ENCODE results near the gene PCDH1.

Gene PCDH1

DNA sequence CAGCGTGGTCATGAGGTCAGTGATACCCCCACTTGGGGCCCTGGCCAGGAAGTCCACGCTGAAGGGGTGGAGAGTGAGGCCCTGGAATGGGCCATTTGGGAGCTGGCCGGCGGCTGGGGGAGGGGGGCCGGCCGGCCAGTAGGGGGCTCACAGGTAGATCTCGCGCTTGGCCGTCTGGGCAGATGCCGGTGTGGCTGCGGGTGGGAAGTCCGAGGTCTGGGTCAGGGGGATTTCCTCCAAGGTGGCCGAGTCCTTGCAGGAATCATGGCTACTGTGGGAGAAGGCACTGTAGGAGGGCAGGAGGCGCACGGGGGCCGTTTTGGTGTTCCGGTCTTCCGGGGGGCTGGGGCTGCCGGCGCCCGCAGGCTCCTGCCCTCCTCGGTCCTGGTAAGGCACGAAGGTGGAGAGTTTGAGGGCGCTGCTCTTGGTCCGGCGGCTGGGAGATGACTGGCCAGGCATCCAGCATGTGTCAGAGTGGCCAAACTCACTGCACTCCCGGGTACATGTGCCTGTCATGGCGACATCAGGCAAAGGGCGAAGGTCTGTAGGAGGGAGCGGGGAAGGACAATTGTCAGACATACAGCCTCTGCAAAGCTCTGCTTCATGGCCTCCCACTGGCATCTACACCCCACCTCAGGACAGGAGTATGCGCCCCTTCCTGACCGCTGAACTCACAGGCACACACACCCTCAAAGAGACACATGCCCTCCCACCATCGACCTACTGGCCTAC, 24.1 kb downstream of the PCDH1 start:
- DNase-seq (ENCODE audit: low spot score): no peak

DNA sequence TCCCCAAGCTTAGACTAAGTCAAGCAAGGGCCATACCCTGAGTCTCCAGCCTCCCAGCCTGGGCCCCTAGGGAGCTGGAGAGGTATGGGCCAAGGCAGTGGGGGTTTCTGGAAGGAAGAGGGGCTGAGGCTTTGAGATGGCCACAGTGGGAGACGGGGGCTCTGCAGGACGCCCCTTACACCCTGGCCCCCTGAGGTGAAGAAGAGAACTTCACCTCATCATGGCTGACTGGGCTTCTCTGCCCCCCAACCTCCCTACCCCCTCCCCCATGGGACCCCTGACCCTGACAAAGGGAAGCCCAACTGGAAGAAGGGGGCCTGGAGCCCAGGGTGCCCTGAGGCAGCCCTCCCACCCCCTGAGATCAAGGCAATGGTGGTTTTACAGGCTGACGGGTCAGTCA, 25.8 kb downstream of the PCDH1 start:
- no peak for DNase-seq (ENCODE audit: low spot score)

DNA sequence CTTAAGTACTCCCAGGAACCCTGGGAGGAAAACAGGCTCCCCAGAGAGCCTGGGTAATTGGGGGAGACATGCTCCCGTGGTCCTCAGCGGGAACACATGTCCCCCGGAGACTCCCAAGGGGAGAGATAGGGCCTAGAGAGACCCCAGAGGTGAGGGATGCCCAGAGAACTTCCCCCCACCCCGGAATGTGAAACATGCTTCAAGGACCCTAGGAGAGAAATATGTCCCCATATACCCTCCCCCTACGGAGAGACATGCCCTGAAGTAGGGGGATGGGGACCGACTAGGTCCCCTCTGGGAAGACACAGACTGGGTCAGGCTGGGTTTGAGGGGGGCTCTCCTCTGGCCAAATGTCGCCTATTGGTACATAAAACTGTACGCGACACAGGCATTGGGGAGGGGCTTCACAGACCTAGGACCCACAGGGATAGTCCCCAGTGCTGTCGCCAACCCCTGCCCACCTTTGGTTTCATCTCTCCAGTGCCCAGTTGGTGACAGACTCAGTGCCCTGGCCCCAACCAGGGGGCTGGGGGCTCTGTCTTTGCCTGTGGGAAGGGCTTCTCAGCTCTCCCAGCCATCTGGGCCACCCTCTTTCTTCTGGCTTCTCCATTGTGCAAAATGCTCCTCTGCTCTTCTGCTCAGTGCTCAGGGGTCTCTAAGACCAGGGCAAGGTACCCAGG, 26.9 kb downstream of the PCDH1 start:
- no peak for DNase-seq (ENCODE audit: low spot score)

DNA sequence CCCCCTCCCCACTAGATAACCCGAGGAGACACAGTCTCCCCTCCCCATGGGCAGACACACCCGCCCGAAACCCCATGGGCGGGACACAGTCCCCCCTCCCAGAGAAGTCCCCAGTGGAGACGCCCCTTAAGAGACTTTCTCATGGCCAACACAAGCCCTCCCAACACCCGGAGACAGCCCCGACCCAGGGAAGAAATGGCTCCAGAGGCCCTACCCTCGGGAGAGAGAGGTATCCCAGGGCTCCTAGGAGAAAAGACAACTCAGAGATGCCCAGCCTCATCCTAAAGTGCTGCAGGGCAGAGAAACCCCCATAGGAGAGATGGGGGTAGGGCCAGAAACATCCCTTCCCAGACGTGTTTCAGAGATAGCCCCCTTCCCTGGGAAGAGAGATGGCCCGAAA, 27.4 kb downstream of the PCDH1 start:
- no peak for DNase-seq (ENCODE audit: low spot score)

DNA sequence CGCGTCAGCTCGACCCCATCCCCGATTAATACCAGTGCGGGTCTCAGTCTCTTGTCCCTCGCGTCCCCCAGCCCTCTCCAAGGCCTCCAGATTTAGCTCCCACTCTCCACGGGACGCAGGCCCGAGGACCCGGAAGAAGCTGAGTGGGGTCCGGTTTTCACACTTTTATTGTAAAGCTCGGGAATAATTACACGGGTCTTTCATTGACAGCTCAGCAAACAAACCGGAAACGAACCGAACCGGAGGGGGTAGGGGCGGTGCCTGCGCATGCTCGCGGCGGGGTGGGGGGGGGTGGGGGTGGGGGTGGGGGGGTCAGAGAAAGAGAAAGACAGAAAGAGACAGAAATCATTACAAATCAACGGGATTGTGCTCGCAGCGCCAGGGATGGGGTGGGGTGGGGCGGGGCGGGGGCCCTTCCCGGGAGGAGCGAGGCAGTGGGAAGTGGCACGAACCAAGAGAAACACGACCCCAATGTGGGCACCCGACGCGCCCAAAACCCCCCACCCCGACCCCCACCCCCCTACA, 27.9 kb downstream of the PCDH1 start:
- DNase-seq (ENCODE audit: low spot score): peak; percentile 68

DNA sequence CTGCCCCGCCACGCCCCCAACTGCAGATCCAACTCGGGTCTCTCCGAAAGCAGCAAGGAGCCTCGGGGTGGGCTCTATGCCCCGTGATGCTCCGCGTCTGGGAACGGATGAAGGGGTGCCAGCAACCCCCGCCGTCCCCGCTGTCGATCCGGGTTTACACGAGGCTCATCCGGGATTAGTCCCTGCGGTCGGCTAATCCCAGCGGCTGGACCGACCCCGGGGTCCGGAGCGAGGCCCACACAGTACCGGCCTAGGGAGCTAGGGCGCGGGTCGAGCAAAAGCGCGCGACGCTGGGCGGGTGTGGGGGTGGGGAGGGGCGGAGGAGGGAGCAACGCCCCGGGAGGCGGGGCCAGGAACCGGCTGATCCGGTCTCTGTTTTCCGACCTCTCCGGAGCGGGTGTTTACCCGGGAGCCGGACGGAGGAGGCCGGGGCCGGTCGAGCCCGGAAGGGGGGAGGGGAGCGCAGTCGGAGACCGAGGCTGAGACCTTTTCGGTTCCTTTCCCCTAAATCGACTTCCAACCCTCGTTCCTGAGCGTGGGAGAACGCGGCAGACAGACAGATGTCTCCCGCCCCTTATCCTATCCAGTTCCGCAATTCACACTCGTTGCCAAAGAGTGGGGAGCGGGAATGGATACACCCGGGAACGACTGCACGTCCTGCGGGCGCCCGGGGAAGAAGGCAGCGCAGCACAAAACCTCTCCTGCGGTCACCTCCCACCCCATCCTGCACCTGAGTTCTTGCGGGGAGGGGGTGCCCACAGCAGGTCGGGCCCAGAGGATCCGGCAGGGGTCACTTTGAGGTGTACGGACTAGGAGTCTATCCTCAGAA, 28.6 kb downstream of the PCDH1 start:
- peak; percentile 89 for DNase-seq (ENCODE audit: low spot score)

DNA sequence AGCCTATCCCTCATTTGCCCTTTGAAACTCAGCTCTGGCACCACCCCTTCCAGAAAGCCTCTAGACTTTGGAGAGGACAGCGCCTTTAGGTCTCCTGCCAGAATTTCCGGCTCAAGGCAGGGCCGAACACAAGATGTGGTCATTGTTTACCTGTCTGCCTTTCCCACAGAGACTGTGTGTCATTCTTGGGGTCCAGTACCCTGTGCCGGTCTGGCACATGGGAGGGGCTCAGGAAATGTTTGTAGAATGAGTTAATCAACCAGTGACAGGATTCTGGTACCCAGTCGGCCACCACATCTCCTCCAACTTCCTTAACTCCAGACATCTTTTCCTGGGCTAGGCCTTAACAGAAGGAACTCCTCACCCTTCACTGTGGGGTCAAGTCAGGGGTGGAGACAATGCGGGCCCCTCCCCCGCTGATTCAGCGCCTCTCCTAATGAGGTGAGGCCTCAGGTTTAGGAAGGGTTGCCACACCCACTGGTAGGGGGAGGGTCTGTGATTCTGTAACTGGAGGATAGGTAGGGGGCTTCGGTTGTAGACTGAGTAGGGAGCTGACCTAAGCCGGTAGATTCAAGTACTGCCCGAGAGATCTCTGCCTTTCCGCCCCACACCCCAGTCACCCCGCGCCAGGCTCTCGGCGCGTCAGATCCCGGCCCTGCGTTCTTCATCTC, 29.3 kb downstream of the PCDH1 start:
- no peak for DNase-seq (ENCODE audit: low spot score)

DNA sequence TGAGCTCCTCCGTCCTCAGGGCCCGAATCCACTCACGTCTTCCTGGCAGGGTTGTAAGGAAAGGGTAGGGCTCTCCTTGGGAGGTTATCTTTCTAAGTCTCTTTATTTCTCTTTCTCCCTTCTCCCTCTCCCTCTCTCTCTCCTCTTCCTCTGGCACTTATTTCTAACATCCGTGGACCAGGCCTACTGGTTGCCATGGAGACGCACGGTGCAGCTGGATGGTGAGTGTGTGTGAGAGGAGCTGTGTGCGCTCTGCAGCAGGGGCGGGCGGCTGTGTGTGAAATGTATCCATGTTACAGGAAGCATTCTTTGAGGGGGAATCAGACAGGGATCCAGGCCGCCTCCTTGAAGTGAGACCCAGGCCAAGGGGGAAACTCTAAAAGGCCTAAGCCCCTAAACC, 32.2 kb downstream of the PCDH1 start:
- peak; percentile 87 for DNase-seq (ENCODE audit: low spot score)

DNA sequence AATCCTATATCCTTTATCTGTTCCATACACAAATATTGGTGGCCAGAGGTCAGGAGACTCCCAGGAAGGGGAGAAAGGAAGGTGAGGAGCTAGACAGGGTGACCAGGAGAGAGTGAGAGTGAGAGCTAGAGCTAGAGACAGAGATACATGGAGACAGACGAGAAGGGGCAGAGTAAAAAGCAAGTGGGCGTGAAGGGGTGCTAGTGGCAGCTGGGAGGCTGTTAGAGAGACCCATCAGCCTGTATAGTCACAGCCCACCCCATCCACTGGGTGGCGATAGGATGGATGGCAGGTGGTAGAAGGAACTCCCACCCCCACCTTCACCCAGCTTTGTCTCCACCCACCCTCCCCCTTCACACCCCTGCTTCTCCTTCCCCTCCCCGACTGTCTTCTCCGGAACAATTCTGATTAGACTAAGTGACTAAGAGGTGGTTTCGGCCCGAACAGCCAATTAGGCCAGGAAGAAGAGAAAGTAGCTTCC, 32.8 kb downstream of the PCDH1 start:
- no peak for DNase-seq (ENCODE audit: low spot score)

DNA sequence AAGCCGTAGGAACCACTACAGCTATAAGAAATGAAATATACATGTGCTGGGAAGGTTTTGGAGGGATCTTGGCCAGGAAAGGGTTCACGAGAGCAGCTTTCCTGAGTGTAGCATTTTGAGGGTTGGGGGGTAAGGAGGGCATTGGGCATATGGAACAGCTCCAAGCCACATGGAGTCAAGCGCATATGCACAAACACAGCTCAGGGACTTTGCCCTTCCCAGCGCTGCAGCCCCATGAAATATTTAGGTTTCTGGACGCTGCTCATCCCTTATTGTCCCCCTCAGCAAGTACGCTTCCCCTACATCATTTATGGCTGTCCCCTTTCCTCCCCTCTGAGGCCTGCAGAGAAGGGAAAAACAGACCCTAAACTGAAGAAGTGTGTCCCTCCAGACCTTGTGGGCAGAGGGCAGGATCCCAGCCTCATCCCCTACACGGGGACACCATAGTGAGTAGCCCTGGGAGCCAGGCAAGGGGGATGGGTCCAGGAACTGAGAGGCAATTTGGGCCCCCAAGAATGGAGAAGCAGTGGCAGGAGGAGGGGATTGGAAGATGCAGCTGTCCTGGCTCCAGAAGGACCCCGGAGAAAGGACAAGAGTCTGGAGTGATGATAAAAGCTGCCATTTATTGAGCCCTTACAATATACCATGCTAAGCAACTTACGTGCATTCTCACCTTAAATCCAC, 33.7 kb downstream of the PCDH1 start:
- DNase-seq (ENCODE audit: low spot score): no peak

DNA sequence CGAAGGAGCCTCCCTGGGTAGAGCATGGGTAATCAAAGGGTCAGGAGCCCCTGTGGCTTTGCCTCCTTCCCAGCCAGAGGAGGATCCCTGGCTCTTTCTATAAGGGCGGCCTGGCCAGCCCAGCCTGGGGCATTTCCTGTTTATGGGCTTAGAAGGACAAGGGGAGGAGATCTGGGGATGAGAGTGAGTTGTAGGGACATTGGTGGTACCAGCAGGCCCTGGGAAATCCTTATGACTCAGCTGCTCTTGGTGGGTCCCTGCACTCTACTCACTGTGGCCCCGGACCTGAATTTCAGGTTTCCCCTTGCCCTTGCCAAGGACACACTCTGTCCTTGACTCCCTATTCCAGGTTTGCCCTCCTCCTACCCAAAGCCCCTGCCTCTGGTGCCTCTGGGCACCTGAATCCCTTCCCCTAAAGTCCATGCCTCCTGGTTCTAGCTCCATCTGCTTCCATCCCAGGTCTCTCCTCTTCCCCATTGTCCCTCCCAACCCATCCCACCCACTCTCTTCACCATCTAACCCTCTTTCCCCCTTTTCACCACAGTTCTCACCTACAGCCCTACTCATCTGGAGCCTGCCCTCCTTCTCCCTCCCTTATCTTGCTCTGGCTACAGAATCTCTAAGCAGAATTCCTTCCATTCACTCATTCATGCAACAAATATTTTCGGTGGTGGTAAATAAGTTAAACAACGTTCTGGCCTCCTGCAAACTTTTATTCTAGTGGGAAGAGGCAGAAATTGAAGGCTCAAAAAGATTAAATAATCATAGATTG, 34.9 kb downstream of the PCDH1 start:
- no peak for DNase-seq (ENCODE audit: low spot score)

DNA sequence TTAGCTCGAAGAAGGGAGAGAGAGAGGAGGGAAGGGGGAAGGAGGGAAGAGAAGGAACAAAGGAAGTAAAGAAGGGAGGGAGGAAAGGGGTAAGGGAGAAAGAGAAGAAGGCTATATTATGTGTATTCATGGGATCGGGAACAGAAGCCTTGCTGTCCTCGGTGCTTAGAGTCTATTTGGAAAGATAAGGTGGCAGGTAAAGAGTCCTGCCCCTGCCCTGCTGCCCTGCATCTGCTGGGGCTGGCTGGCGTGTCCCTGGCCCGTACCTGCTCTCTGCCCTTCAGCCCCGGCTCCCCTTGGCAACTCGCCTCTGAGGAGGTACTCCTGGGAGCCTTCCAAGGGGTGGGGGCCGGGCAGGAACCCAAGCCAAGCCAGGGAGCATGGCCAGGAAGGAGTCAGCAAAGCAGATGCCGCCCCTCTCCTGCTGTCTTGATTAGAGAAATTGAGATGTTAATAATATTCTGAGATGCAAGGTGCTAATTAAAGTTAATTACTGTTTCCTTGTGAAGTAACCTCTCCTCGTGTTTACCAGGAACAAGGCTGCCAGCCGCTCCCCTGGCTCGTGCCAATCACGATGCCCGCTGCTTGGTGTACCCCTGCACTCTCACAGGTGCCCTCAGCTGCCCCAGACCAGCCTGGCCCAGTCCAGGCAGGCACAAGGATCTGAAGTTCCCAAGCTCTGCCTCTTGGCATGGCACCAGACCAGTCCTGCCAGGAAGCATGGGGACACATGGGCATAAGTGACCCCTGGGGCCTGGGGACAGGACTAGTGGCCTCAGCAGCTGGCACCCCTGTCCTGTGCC, 36.6 kb downstream of the PCDH1 start:
- no peak for DNase-seq (ENCODE audit: low spot score)

DNA sequence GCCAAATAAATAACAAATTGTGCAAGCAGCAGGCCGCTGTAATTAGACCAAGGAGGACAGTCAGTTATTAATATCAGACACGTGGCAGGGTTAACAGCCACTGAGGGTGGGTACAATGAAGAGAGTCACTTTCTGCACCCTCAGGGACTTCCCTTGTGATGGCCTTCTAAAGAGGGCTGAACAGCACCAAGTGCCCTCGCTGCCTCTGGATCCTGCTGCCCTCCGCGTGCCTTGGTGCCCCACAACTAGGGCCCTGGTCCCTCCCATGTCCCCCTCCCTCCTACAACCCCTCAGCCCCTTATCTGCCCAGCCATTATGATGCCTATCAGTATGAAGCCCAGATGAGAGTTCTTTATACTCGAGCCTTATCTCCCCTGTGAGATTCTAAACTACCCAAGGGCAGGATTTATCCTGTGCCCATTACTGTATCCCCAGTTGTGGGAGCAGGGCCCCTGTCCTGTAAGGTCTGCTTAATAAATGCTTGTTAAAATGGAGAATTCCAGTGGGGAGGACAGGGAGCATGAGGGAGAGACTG, 37.3 kb downstream of the PCDH1 start:
- DNase-seq (ENCODE audit: low spot score): no peak

DNA sequence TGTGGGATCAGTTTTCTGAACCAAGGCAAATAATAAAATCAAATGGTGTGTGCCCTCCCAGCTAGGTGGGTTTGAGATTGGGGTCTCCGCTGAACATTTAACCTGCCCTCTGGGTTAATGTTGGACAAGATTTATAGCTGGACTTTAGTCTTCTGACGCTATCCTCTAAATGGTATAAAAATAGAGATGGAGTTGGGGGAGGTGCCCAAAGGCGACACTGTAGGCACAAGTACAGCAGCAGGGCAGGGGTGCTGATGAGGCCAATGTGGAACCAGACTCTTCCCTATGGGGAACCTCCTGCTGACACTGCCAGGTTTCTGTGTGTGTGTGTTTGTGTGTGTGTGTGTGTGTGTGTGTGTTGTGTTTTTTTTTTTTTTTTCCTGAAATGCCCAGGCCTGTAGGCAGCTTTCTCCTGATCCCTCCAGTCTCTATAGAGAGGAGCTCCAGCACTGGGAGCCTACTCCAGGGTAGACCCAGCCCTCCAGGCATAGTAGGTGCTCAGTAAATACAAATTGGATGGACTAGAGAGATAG, 37.9 kb downstream of the PCDH1 start:
- no peak for DNase-seq (ENCODE audit: low spot score)

DNA sequence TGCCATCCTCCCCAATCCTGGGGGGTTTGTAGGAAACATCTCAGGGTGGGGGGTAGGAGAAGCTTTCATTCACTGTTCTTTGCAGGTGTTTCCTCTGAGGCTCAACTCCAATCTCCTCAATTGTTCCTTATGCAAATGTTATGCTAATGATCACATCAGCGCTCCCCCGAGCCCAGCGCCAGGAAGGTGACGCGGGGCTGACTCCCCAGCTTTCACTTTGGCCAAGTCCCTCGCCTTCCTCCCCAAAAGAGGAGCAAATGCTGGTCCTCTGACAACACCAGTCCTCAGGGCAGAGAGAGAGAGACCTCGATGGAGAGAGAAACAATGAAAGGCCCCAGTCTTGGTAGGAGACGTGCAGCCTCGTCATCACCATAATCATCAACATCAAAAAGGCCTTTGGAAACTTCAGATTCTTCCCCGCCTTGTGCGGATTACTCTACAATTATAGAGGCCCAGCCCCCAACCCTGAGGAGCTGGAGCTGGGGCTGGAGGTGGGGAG, 39.1 kb downstream of the PCDH1 start:
- no peak for DNase-seq (ENCODE audit: low spot score)

DNA sequence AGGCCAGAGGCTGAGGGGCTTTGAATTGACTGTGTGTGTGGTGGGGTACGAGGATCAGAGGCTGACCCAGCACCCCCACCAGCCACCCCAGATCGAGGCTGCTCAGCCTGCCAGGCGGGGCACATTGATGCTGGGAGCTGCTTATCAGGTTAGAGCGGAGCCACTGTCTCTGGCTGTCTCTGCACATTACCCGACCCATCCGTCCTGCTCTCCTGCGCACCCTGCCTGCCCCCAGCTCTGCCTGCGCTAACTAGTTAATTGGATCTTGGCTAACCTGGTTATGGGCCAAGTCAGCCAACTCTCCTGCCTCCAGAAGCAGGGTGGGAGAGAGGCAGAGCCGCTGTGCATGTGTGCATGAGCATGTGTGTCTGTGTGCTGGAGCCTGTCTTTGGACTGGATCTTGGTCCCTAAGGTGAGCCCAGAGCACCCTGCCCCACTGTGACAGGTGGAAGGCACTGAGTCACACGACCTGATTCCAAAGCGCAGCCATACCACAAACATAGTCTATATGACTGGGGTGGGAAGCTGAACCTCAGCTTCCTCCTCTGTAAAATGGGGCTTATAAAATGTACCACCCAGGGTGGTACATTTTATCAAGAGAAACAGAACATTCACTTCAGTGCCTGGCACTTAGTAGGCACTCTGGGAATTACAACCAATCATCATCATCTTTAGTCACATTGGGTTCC, 39.7 kb downstream of the PCDH1 start:
- DNase-seq (ENCODE audit: low spot score): no peak

DNA sequence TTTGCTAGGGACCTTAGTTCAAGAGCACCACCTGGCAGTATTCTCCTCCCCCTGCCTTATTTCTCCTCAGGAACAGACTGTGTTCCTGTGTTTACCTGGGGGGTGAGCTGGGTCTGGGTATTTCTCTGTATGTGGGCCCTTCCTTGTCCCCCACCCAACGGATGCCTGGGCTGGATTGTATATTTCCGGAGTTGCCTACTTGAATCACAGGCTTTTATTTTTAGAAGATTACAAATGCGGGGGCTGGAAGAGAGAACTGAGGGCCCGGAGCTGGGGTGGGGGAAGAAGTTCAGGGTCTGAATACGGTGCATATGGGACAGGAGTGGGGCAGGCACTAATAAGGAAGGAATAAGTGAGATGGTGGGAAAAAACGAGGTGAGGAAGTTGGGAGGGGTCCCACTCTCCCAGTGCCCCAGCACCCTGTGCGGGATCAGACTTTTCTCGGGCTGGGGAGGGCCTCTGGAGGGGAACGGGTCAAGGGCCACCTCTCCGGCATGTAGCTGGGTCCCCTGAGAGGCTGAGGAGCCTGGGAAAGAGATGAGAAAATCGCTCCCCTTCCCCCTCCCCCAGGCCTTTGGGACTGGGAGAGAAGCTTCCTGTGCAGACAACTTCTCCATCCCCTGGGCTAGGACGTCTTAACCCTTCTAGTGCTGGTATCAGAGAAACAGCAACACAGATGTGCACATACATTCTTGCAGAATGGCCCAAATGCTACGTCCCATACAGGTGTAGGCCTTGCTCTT, 42.1 kb downstream of the PCDH1 start:
- DNase-seq (ENCODE audit: low spot score): no peak

DNA sequence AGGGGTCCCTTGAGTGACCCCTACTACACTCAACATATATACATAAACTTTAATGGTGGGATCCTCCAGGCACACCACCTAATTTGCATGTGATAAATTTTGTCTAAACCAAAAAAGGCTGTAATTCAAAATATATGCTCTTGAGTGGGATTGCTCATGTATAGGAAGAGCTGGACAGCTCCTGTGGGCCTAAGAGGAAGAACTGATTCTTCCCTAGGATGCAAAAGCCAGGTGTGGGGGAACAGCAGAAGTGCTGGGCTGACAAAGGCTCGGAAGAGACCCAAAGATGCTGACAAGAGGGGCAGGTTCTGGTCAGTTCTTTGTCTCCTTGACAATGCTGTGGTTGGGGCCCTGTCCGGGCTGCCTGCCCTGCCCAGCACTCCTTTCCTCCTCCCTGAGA, 43.9 kb downstream of the PCDH1 start:
- DNase-seq (ENCODE audit: low spot score): no peak

Measured in putamen (tissue), 1 donor.